ENCODE measurements around the gene ABAT.

GRCh38 chr16:8703693-8704092 lies 29.3 kb downstream of the ABAT start:
- TF ChIP-seq CTCF (IDR thresholded peaks at IDR 0.05 in 4 of 5, conservative IDR thresholded peaks at IDR 0.05 in 1 of 5) (no peak), POLR2A (IDR thresholded peaks at IDR 0.05) (no peak)

All from gastrocnemius medialis (tissue), 4 donors.